Measurements from ENCODE around the gene JADE1. TPM values are rescaled to one million over a fixed set of nuclear protein-coding genes. Genes with fewer than 3 reads are reported as not detected.

The JADE1 gene
- total RNA-seq, 1 donor from 2014 or later, result 18.2 TPM

GRCh38 chr4:128856246-128856645 is 46.7 kb downstream of the JADE1 start:
- peaks cover 17% of the 10 kb centered on the region for H3K4me1 Mint-ChIP-seq (ENCODE audit: unreplicated experiment)
- no peaks in the 10 kb centered on the region for H3K9me3 Mint-ChIP-seq (ENCODE audit: unreplicated experiment)
- H3K27me3 Mint-ChIP-seq (ENCODE audit: unreplicated experiment), result peaks cover 2% of the 10 kb centered on the region
- no peak for DNase-seq (ENCODE audit: low spot score)
- H3K36me3 Mint-ChIP-seq (ENCODE audit: low read depth, unreplicated experiment), result peaks cover 28% of the 10 kb centered on the region
- TF ChIP-seq CTCF (IDR thresholded peaks at IDR 0.05; ENCODE audit: unreplicated experiment), result no peak
- H3K4me3 Mint-ChIP-seq (ENCODE audit: unreplicated experiment), result no peak overlapping the region
- no peak overlapping the region for H3K27ac Mint-ChIP-seq (ENCODE audit: unreplicated experiment)

GRCh38 chr4:128858879-128859671 is 49.6 kb downstream of the JADE1 start:
- no peaks in the 10 kb centered on the region for H3K9me3 Mint-ChIP-seq (ENCODE audit: unreplicated experiment)
- TF ChIP-seq CTCF (IDR thresholded peaks at IDR 0.05; ENCODE audit: unreplicated experiment), result no peak
- peak overlapping the region; percentile 38 for H3K27ac Mint-ChIP-seq (ENCODE audit: unreplicated experiment)
- peak overlapping the region; percentile 10 for H3K4me3 Mint-ChIP-seq (ENCODE audit: unreplicated experiment)
- peaks cover 28% of the 10 kb centered on the region for H3K4me1 Mint-ChIP-seq (ENCODE audit: unreplicated experiment)
- H3K27me3 Mint-ChIP-seq (ENCODE audit: unreplicated experiment), result peaks cover 2% of the 10 kb centered on the region
- no peak for DNase-seq (ENCODE audit: low spot score)
- peaks cover 30% of the 10 kb centered on the region for H3K36me3 Mint-ChIP-seq (ENCODE audit: low read depth, unreplicated experiment)

DNA sequence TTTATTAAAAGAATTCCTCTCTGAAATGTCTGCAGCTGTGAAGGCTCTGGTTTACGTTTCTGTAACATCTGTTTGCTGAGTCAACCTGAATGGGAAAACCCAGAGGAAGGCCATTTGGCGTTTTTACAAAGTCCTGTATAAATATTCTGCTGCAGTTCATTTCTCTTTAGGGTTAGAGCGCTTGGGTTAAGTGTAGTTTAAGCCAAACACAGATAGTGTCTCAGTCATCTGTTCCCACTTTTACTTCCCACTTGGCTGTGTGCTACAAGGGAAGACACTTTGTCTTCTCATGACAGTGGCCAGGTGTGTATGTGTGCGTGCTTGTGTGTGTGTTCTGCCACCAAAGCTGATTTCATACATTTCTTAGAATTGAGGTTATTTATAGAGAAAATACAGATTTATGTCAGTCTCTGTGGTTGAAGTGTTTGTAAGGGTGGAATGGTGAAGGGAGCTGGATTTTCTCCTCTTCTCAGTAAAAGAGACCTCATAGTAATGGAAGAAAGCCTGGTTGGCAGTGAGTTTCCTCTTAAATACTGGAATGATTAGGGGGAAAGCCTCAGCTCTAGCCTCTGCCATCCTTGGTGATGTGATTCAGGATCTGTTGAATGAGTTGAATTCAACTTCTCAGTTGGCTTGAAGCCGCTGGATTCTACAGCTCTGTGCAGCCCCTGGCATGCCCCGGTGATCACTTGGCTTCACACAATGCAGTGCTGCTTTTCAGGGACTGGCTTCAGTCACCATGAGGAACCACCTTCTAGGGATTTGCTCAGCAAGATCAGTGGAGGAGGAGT is 50.6 kb downstream of the JADE1 start:
- peaks cover 30% of the 10 kb centered on the region for H3K36me3 Mint-ChIP-seq (ENCODE audit: low read depth, unreplicated experiment)
- H3K27ac Mint-ChIP-seq (ENCODE audit: unreplicated experiment), result no peak overlapping the region
- no peak overlapping the region for H3K4me3 Mint-ChIP-seq (ENCODE audit: unreplicated experiment)
- H3K9me3 Mint-ChIP-seq (ENCODE audit: unreplicated experiment), result no peaks in the 10 kb centered on the region
- peaks cover 19% of the 10 kb centered on the region for H3K4me1 Mint-ChIP-seq (ENCODE audit: unreplicated experiment)
- no peak for TF ChIP-seq CTCF (IDR thresholded peaks at IDR 0.05; ENCODE audit: unreplicated experiment)
- no peak for DNase-seq (ENCODE audit: low spot score)
- peaks cover 2% of the 10 kb centered on the region for H3K27me3 Mint-ChIP-seq (ENCODE audit: unreplicated experiment)

GRCh38 chr4:128861856-128862518 is 52.5 kb downstream of the JADE1 start:
- H3K27ac Mint-ChIP-seq (ENCODE audit: unreplicated experiment), result no peak overlapping the region
- H3K36me3 Mint-ChIP-seq (ENCODE audit: low read depth, unreplicated experiment), result peaks cover 21% of the 10 kb centered on the region
- TF ChIP-seq CTCF (IDR thresholded peaks at IDR 0.05; ENCODE audit: unreplicated experiment), result no peak
- H3K4me1 Mint-ChIP-seq (ENCODE audit: unreplicated experiment), result peaks cover 19% of the 10 kb centered on the region
- H3K9me3 Mint-ChIP-seq (ENCODE audit: unreplicated experiment), result no peaks in the 10 kb centered on the region
- peak overlapping the region; percentile 9 for H3K4me3 Mint-ChIP-seq (ENCODE audit: unreplicated experiment)
- H3K27me3 Mint-ChIP-seq (ENCODE audit: unreplicated experiment), result peaks cover 2% of the 10 kb centered on the region
- DNase-seq (ENCODE audit: low spot score), result no peak
